GM19023 (cell line): ENCODE measurements around the gene NKX2-1.
"Not testable (repeated sequence)": the region's sequence is repeated elsewhere in the genome, so short reads cannot be mapped to it uniquely, and the experiment has no call there.

Experiments
- ATAC-seq: cut with Tn5 transposase; IDR thresholded peaks from one replicate; pipeline ENCODE4 v1.9.1; 2021; ENCODE audit warnings: mild to moderate bottlenecking, moderate library complexity; ENCODE audit not compliant: unreplicated experiment

NKX2-1 gene

GRCh38 chr14:36505892-36506731, 13.9 kb downstream of the NKX2-1 start:
- ATAC-seq, result no peak

- ATAC-seq, result peak; percentile 81
These were observed 14.7 kb downstream of the NKX2-1 start for GRCh38 chr14:36505181-36505815.

GRCh38 chr14:36504771-36505175, 15.3 kb downstream of the NKX2-1 start:
- no peak for ATAC-seq

GRCh38 chr14:36503771-36504741, 16.0 kb downstream of the NKX2-1 start:
- ATAC-seq, result no peak

GRCh38 chr14:36502558-36503508, 17.2 kb downstream of the NKX2-1 start:
- no peak for ATAC-seq

- no peak for ATAC-seq
These were observed 21.1 kb downstream of the NKX2-1 start for GRCh38 chr14:36498938-36499337.

- ATAC-seq, result no peak
These were observed 23.7 kb downstream of the NKX2-1 start for GRCh38 chr14:36496346-36496745.

GRCh38 chr14:36495666-36496065, 24.4 kb downstream of the NKX2-1 start:
- no peak for ATAC-seq

- ATAC-seq, result no peak
These were observed 26.3 kb downstream of the NKX2-1 start for GRCh38 chr14:36493761-36494160.

- ATAC-seq, result no peak
These were observed 34.3 kb downstream of the NKX2-1 start for GRCh38 chr14:36485773-36486172.

- ATAC-seq, result no peak
These were observed 40.7 kb downstream of the NKX2-1 start for GRCh38 chr14:36479344-36479743.

GRCh38 chr14:36478782-36479181, 41.2 kb downstream of the NKX2-1 start:
- no peak for ATAC-seq

- no peak for ATAC-seq
These were observed 42.8 kb downstream of the NKX2-1 start for GRCh38 chr14:36477266-36477665.

GRCh38 chr14:36476061-36476460, 44.0 kb downstream of the NKX2-1 start:
- ATAC-seq, result not testable (repeated sequence)

- no peak for ATAC-seq
These were observed 45.4 kb downstream of the NKX2-1 start for GRCh38 chr14:36474593-36474992.

GRCh38 chr14:36471431-36471830, 48.6 kb downstream of the NKX2-1 start:
- no peak for ATAC-seq

- ATAC-seq, result no peak
These were observed 52.7 kb downstream of the NKX2-1 start for GRCh38 chr14:36467332-36467731.
